A549 (cell line): ENCODE data around the gene CXCL10. TPM values are rescaled to one million over a fixed set of nuclear protein-coding genes. Genes with fewer than 3 reads are reported as not detected.

ENCODE experiments used
- ATAC-seq, 2 experiments: fragments of 200-7000 bp in 1 of 2; fragments of >200 bp in 1 of 2; cut with Nextera tagmentation in 1 of 2; cut with Tn5 transposase in 1 of 2; 3 replicates each; pipeline versions ENCODE4 v1.8.0 to v1.9.1; 2018 to 2020; ENCODE audit warnings: mild to moderate bottlenecking in 1 of 2, moderate library complexity in 1 of 2
- CTCF ChIA-PET: fragments of 300-600 bp; sonication (Branson Sonifier 250); formaldehyde crosslinking; extraction: SDS; loops from one replicate; lab custom pipeline; 2021; ENCODE audit warnings: antibody characterized with exemption, inconsistent platforms; lab: Yijun Ruan, JAX
- POLR2A ChIA-PET: fragments of 350-600 bp; formaldehyde crosslinking; extraction: SDS; loops from one replicate; lab custom pipeline; 2021; ENCODE audit warnings: antibody characterized with exemption, inconsistent platforms; lab: Yijun Ruan, JAX
- DNase-seq, 2 experiments: peaks; one replicate each; pipeline versions ENCODE4 v3.0.0 to v3.0.0-alpha.2; 2011 to 2016; ENCODE audit warnings: low read depth in 1 of 2, low spot score in 1 of 2
- FAIRE-seq: peaks from 2 replicates; lab custom pipeline; 2011; peaks lifted over from hg19 to GRCh38; lab: Jason Lieb, UNC
- H3K27ac ChIP-seq, 2 experiments: fragments of >200 bp; sonication (Bioruptor Twin); formaldehyde crosslinking; 3 replicates each; pipeline ENCODE4 v1.5.1; 2016 to 2017
- H3K4me1 ChIP-seq: fragments of >200 bp; sonication (Bioruptor Twin); formaldehyde crosslinking; 3 replicates; pipeline ENCODE4 v1.6.1; 2016
- H3K4me2 ChIP-seq: fragments of >200 bp; sonication (Bioruptor Twin); formaldehyde crosslinking; 3 replicates; pipeline ENCODE4 v1.6.1; 2016
- H3K4me3 ChIP-seq: fragments of >200 bp; sonication (Bioruptor Twin); formaldehyde crosslinking; 3 replicates; pipeline ENCODE4 v1.5.1; 2016
- H3K9me3 ChIP-seq: fragments of >200 bp; sonication (Bioruptor Twin); formaldehyde crosslinking; 3 replicates; pipeline ENCODE4 v1.6.1; 2016
- ATOH8 ChIP-seq: fragments of 250-450 bp; sonication (Bioruptor Pico); IDR thresholded peaks from 2 replicates; pipeline ENCODE4 v1.5.0; 2020; ENCODE audit warnings: low read depth, mild to moderate bottlenecking, moderate library complexity
- CBX8 ChIP-seq: fragments of 200-600 bp; sonication (generic); IDR thresholded peaks from 2 replicates; pipeline ENCODE4 v1.6.1; 2016
- CEBPB ChIP-seq, 2 experiments: fragments of >200 bp in 1 of 2; sonication (Bioruptor Twin) in 1 of 2; formaldehyde crosslinking in 1 of 2; IDR thresholded peaks; 2 replicates each; pipeline ENCODE4 v1.6.1; 2012 to 2016
- CHD4 ChIP-seq: fragments of 200-600 bp; sonication (generic); IDR thresholded peaks from 2 replicates; pipeline ENCODE4 v1.6.1; 2016; ENCODE audit warnings: antibody characterized with exemption, mild to moderate bottlenecking, borderline replicate concordance
- CTCF ChIP-seq: fragments of >200 bp; sonication (Bioruptor Twin); formaldehyde crosslinking; IDR thresholded peaks from 3 replicates; pipeline ENCODE4 v1.5.1; 2016
- EHF ChIP-seq: fragments of 250-450 bp; sonication (Bioruptor Pico); IDR thresholded peaks from 2 replicates; pipeline ENCODE4 v1.5.0; 2020; ENCODE audit warnings: mild to moderate bottlenecking
- FOSB ChIP-seq: fragments of 250-450 bp; sonication (Bioruptor Pico); IDR thresholded peaks from 2 replicates; pipeline ENCODE4 v1.5.0; 2020; ENCODE audit warnings: mild to moderate bottlenecking, moderate library complexity
- FOSL2 ChIP-seq, 2 experiments: fragments of 450-650 bp in 1 of 2; fragments of >200 bp in 1 of 2; sonication (Bioruptor Twin) in 1 of 2; formaldehyde crosslinking; IDR thresholded peaks; 2 replicates each; pipeline versions ENCODE4 v1.5.0 to v1.6.1; 2016 to 2020; ENCODE audit warnings: mild to moderate bottlenecking in 1 of 2, moderate library complexity in 1 of 2
- GATA3 ChIP-seq: IDR thresholded peaks from 2 replicates; pipeline ENCODE4 v1.6.1; 2012; ENCODE audit warnings: borderline replicate concordance
- HEYL ChIP-seq: fragments of 250-450 bp; sonication (Bioruptor Pico); IDR thresholded peaks from 2 replicates; pipeline ENCODE4 v1.8.0; 2021; ENCODE audit warnings: mild to moderate bottlenecking, moderate library complexity
- HMGXB4 ChIP-seq: fragments of 250-450 bp; sonication (Bioruptor Pico); IDR thresholded peaks from 2 replicates; pipeline ENCODE4 v1.5.0; 2021; ENCODE audit warnings: mild to moderate bottlenecking, moderate library complexity, borderline replicate concordance
- HOXB13 ChIP-seq: fragments of 250-450 bp; sonication (Bioruptor Pico); IDR thresholded peaks from 2 replicates; pipeline ENCODE4 v1.5.0; 2020; ENCODE audit warnings: low read depth, mild to moderate bottlenecking, moderate library complexity
- HOXB5 ChIP-seq: fragments of 250-450 bp; sonication (Bioruptor Pico); IDR thresholded peaks from 2 replicates; pipeline ENCODE4 v1.5.0; 2020; ENCODE audit warnings: mild to moderate bottlenecking, moderate library complexity
- KDM5A ChIP-seq: fragments of 200-600 bp; sonication (generic); IDR thresholded peaks from 2 replicates; pipeline ENCODE4 v1.6.1; 2016; ENCODE audit warnings: antibody characterized with exemption, mild to moderate bottlenecking
- MAX ChIP-seq: IDR thresholded peaks from 2 replicates; pipeline ENCODE4 v1.6.1; 2012
- NFE2L2 ChIP-seq: fragments of 150-350 bp; conservative IDR thresholded peaks from 2 replicates; pipeline ENCODE4 v1.6.1; 2014; ENCODE audit warnings: low read length
- NPAS2 ChIP-seq: fragments of 250-450 bp; sonication (Bioruptor Pico); IDR thresholded peaks from 2 replicates; pipeline ENCODE4 v1.8.0; 2022; ENCODE audit warnings: mild to moderate bottlenecking, moderate library complexity, borderline replicate concordance
- PBX3 ChIP-seq: IDR thresholded peaks from 2 replicates; pipeline ENCODE4 v1.6.1; 2012
- RAD21 ChIP-seq, 2 experiments: fragments of >200 bp in 1 of 2; sonication (Bioruptor Twin) in 1 of 2; formaldehyde crosslinking in 1 of 2; IDR thresholded peaks in 1 of 2; conservative IDR thresholded peaks in 1 of 2; 2 replicates in 1 of 2; 3 replicates in 1 of 2; pipeline ENCODE4 v1.6.1; 2012 to 2018; ENCODE audit warnings: inconsistent platforms in 1 of 2
- RARB ChIP-seq: fragments of 250-450 bp; sonication (Bioruptor Pico); IDR thresholded peaks from 2 replicates; pipeline ENCODE4 v1.8.0; 2021; ENCODE audit warnings: mild to moderate bottlenecking, moderate library complexity
- RCOR1 ChIP-seq: fragments of 150-350 bp; IDR thresholded peaks from 2 replicates; pipeline ENCODE4 v1.6.1; 2014; ENCODE audit warnings: antibody characterized with exemption, low read length, low read depth
- TP53 ChIP-seq: fragments of 250-450 bp; sonication (Bioruptor Pico); IDR thresholded peaks from 2 replicates; pipeline ENCODE4 v1.5.0; 2021; ENCODE audit warnings: mild to moderate bottlenecking, moderate library complexity
- USF2 ChIP-seq: fragments of 450-650 bp; IDR thresholded peaks from 2 replicates; pipeline ENCODE4 v1.6.1; 2014; ENCODE audit warnings: antibody characterized with exemption
- ZC3H11A ChIP-seq: fragments of 450-650 bp; IDR thresholded peaks from 2 replicates; pipeline ENCODE4 v1.6.1; 2014; ENCODE audit warnings: antibody characterized with exemption, mild to moderate bottlenecking
- ZFP36 ChIP-seq: fragments of 450-650 bp; IDR thresholded peaks from 2 replicates; pipeline ENCODE4 v1.6.1; 2014; ENCODE audit warnings: borderline replicate concordance; ENCODE audit not compliant: partially characterized antibody
- WGBS: methylation state at CpG from one replicate; pipeline ENCODE4 v1.1.6; 2017; ENCODE audit errors: missing lambda C conversion rate; 5-methylcytosine and 5-hydroxymethylcytosine counted together
- polyA plus RNA-seq, 4 experiments: library from polyadenylated mRNA; depleted of rRNA in 3 of 4; stranded (reverse); fragments of >200 nt; fragmentation: RNase III in 1 of 4; extraction: RNeasy Plus Mini Kit Qiagen cat#74134 plus additional on column Dnase treatment in 1 of 4; gene quantifications; 2 replicates in 3 of 4; 3 replicates in 1 of 4; pipeline ENCODE4 v1.2.3, GENCODE V29; 2011 to 2017

The CXCL10 gene
- polyA plus RNA-seq, 2 of the 4 experiments (the other 2 are of a cell fraction): not detected

- TF ChIP-seq TP53 (no peak), RARB (CRISPR knock-in tag) (no peak), CEBPB (IDR thresholded peaks at IDR 0.05) (no peak), HOXB13 (no peak), ZC3H11A (no peak), ATOH8 (CRISPR knock-in tag) (no peak)
- TF ChIP-seq, all 56 proteins: peak for 0
- WGBS: 27% methylated on average over 3 of the region's 3 CpGs
- no peaks in the 10 kb centered on the region for H3K9me3 ChIP-seq
- H3K4me2 ChIP-seq: no peak overlapping the region
- FAIRE-seq (no peak), ATAC-seq (no peak), DNase-seq (no peak)
- POLR2A ChIA-PET: no interaction called here
- H3K27ac ChIP-seq: no peak overlapping the region
- no peaks in the 10 kb centered on the region for H3K4me1 ChIP-seq
- CTCF ChIA-PET: interaction anchor here (0.5 kb wide), 1 partner anchor 84 kb away, joined by 4 read pairs; no protein-coding TSS in a partner anchor
- H3K4me3 ChIP-seq: no peak overlapping the region
These were observed 11.8 kb upstream of the CXCL10 start for GRCh38 chr4:76035141-76035540.

GRCh38 chr4:76029300-76029699, 6.0 kb upstream of the CXCL10 start:
- Histone ChIP-seq H3K9me3 (no peaks in the 10 kb centered on the region), H3K4me3 (no peak overlapping the region), H3K4me1 (no peaks in the 10 kb centered on the region), H3K27ac (no peak overlapping the region), H3K4me2 (no peak overlapping the region)
- ATAC-seq (no peak), DNase-seq (no peak), FAIRE-seq (no peak)
- WGBS: 47% methylated on average over 2 of the region's 2 CpGs
- no peak for TF ChIP-seq CBX8
- no peak for TF ChIP-seq NFE2L2
- TF ChIP-seq CTCF: no peak
- POLR2A ChIA-PET: no interaction called here
- CTCF ChIA-PET: no interaction called here

GRCh38 chr4:76028350-76028765, 5.1 kb upstream of the CXCL10 start:
- 38% methylated on average over 6 of the region's 6 CpGs for WGBS
- H3K4me3 ChIP-seq: no peak overlapping the region

GRCh38 chr4:76024065-76024464, 768 bp upstream of the CXCL10 start:
- DNase-seq: no peak
- no peaks in the 10 kb centered on the region for H3K9me3 ChIP-seq
- no peak overlapping the region for H3K4me3 ChIP-seq
- 75% methylated on average over 4 of the region's 4 CpGs for WGBS
- CTCF ChIA-PET: interaction anchor here (1.6 kb wide), 1 partner anchor 28 kb away, joined by 7 read pairs; no protein-coding TSS in a partner anchor
- no peak overlapping the region for H3K27ac ChIP-seq
- FAIRE-seq: no peak
- no peak overlapping the region for H3K4me2 ChIP-seq
- TF ChIP-seq RAD21 (conservative IDR thresholded peaks at IDR 0.05 in 1 of 2, IDR thresholded peaks at IDR 0.05 in 1 of 2) (no peak), FOSB (no peak), HEYL (CRISPR knock-in tag) (no peak), PBX3 (no peak), CHD4 (no peak), HMGXB4 (CRISPR knock-in tag) (no peak), ZFP36 (no peak), RCOR1 (no peak)
- no peaks in the 10 kb centered on the region for H3K4me1 ChIP-seq
- no peak for ATAC-seq
- POLR2A ChIA-PET: no interaction called here

More at GRCh38 chr4:76028350-76028765, 5.1 kb upstream of the CXCL10 start:
- CTCF ChIA-PET: no interaction called here
- H3K9me3 ChIP-seq: no peaks in the 10 kb centered on the region
- DNase-seq: no peak
- peak overlapping the region; percentile 28; the same call in 1 of the 3 replicates for H3K4me2 ChIP-seq
- TF ChIP-seq MAX (no peak), EHF (CRISPR knock-in tag) (no peak), NPAS2 (no peak), ZC3H11A (no peak), TP53 (no peak), HOXB5 (CRISPR knock-in tag) (no peak), USF2 (no peak), GATA3 (no peak), KDM5A (no peak), RARB (CRISPR knock-in tag) (no peak), NFE2L2 (no peak), HOXB13 (no peak), FOSL2 (IDR thresholded peaks at IDR 0.05) (no peak), FOSL2 (CRISPR knock-in tag; IDR thresholded peaks at IDR 0.05) (no peak)
- TF ChIP-seq, all 56 proteins: peak for 0
- Histone ChIP-seq H3K4me1 (no peaks in the 10 kb centered on the region), H3K27ac (no peak overlapping the region)
- ATAC-seq (no peak), FAIRE-seq (no peak)
- POLR2A ChIA-PET: no interaction called here
